ENCODE measurements around the gene VWA3B. TPM values are rescaled to one million over a fixed set of nuclear protein-coding genes. Genes with fewer than 3 reads are reported as not detected.

VWA3B gene
- polyA plus RNA-seq, 1 experiment: not detected

DNA sequence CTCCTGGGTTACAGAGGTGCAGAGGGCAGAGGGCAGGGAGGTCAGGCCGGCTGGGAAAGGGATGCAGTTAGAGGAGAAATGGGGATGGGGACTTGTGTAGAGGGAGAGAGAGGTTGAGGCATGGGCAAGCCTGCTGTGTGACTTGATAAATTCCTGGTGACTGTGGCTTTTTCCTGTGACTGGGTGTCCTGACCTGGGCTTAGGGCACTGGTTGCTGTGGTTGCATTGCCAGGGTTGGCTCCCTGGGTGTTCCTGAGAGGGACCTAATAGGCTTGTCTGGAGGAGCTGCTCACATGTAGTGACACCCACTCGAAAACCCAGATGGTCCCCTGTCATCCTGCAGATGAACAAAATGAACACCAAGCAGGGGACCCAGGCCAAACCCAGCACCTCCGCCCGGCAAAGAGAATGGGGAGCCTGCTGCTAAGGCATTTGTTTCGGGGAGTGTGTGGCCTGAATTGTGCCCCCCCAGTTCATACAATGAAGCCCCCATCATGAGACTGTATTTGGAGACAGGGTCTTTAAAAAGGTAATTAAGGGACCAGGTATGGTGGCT is 78.6 kb downstream of the VWA3B start:
- no peak for DNase-seq (ENCODE audit: low read depth, low spot score)
- TF ChIP-seq, protein P1, sequence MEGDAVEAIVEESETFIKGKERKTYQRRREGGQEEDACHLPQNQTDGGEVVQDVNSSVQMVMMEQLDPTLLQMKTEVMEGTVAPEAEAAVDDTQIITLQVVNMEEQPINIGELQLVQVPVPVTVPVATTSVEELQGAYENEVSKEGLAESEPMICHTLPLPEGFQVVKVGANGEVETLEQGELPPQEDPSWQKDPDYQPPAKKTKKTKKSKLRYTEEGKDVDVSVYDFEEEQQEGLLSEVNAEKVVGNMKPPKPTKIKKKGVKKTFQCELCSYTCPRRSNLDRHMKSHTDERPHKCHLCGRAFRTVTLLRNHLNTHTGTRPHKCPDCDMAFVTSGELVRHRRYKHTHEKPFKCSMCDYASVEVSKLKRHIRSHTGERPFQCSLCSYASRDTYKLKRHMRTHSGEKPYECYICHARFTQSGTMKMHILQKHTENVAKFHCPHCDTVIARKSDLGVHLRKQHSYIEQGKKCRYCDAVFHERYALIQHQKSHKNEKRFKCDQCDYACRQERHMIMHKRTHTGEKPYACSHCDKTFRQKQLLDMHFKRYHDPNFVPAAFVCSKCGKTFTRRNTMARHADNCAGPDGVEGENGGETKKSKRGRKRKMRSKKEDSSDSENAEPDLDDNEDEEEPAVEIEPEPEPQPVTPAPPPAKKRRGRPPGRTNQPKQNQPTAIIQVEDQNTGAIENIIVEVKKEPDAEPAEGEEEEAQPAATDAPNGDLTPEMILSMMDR (IDR thresholded peaks at IDR 0.05; ENCODE audit: low read depth, low read length): no peak
- Histone ChIP-seq H3K4me3 (ENCODE audit: low read depth, low read length) (no peak overlapping the region), H3K9me3 (ENCODE audit: control insufficient read depth, insufficient read depth, low read length) (no peaks in the 10 kb centered on the region), H3K27ac (ENCODE audit: low read depth, low read length) (no peak overlapping the region), H3K27me3 (ENCODE audit: control insufficient read depth, insufficient read depth, low read length) (no peaks in the 10 kb centered on the region)
- ChIA-PET POLR2A (no interaction called here), CTCF (no interaction called here)

DNA sequence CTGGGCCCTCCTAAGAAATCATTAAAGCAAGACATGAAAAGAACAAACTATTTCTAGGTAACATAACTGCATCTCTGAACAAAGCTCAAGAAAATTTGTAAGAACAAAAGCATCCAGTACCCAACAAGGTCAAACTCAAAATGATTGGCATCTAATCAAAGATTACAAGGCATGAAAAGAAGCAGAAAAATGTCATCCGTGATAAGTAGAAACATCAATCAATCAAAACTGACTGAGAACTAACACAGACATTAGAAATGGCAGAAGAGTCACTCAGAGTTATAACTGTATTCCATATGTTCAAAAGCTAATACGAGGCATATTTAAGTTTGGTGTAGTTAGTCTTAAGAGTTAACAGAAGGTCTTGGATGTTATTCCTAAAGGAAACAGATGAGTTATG is 80.9 kb downstream of the VWA3B start:
- ChIA-PET POLR2A (no interaction called here), CTCF (interaction anchor here (1.2 kb wide), 1 partner anchor 102 kb away, joined by 3 read pairs; no protein-coding TSS in a partner anchor)
- Histone ChIP-seq H3K27me3 (ENCODE audit: control insufficient read depth, insufficient read depth, low read length) (no peaks in the 10 kb centered on the region), H3K9me3 (ENCODE audit: control insufficient read depth, insufficient read depth, low read length) (no peaks in the 10 kb centered on the region), H3K4me3 (ENCODE audit: low read depth, low read length) (no peak overlapping the region), H3K27ac (ENCODE audit: low read depth, low read length) (no peak overlapping the region)
- no peak for DNase-seq (ENCODE audit: low read depth, low spot score)
- TF ChIP-seq, protein P1 (IDR thresholded peaks at IDR 0.05; ENCODE audit: low read depth, low read length): no peak

DNA sequence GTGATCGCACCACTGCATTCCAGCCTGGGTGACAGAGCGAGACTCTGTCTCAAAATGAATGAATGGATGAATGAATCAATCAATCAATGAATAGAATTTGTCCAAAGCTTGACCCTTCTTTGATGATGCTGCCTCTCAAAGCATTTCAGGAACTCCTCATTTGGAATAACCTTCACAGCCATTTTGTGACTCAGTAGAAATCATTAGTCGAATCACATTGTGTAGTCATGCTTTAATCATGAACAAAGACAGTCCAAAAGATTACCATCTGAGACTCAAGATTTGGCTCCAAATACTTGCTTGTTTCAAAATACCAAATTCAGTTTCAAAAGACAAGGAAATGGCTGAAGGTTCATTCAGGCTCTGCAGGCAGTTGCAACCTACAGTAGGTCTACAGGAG is 83.1 kb downstream of the VWA3B start:
- Histone ChIP-seq H3K4me3 (ENCODE audit: low read depth, low read length) (no peak overlapping the region), H3K27me3 (ENCODE audit: control insufficient read depth, insufficient read depth, low read length) (no peaks in the 10 kb centered on the region), H3K27ac (ENCODE audit: low read depth, low read length) (no peak overlapping the region), H3K9me3 (ENCODE audit: control insufficient read depth, insufficient read depth, low read length) (no peaks in the 10 kb centered on the region)
- ChIA-PET POLR2A (no interaction called here), CTCF (no interaction called here)
- TF ChIP-seq, protein P1 (IDR thresholded peaks at IDR 0.05; ENCODE audit: low read depth, low read length): no peak
- no peak for DNase-seq (ENCODE audit: low read depth, low spot score)

DNA sequence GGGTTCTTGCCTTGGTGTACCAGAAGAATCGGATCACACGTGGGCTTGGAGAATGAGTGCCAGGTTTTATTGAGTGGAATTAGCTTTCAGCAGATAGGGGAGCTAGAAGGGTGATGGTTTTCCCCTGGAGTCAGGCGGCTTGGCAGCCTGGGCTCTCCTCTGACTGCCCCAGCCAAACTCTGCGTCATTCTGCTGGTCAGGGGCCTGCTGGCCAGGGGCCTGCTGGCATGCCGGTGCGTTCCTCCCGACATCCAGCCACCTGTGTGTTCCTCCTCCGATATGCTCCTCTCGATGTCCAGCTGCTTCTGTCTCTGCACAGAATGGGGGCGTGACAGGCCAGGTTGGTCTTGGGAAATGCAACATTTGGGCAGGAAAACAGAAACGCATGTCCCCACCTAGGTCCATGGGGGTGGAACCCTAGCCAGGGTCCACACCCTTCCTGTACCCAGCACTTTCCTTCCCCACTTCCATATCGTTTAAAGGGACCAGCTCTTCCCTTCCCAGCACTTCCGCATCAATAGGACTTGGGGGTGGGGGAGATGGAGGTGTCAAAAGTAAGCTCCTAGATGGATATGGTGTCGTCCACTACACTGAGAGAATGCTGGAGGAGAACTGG is 85.3 kb downstream of the VWA3B start:
- DNase-seq (ENCODE audit: low read depth, low spot score): no peak
- H3K9me3 ChIP-seq (ENCODE audit: control insufficient read depth, insufficient read depth, low read length): no peaks in the 10 kb centered on the region
- no peak overlapping the region for H3K4me3 ChIP-seq (ENCODE audit: low read depth, low read length)
- ChIA-PET CTCF (no interaction called here), POLR2A (no interaction called here)
- H3K27ac ChIP-seq (ENCODE audit: low read depth, low read length): no peak overlapping the region
- TF ChIP-seq, protein P1 (IDR thresholded peaks at IDR 0.05; ENCODE audit: low read depth, low read length): no peak
- peaks cover 2% of the 10 kb centered on the region for H3K27me3 ChIP-seq (ENCODE audit: control insufficient read depth, insufficient read depth, low read length)

DNA sequence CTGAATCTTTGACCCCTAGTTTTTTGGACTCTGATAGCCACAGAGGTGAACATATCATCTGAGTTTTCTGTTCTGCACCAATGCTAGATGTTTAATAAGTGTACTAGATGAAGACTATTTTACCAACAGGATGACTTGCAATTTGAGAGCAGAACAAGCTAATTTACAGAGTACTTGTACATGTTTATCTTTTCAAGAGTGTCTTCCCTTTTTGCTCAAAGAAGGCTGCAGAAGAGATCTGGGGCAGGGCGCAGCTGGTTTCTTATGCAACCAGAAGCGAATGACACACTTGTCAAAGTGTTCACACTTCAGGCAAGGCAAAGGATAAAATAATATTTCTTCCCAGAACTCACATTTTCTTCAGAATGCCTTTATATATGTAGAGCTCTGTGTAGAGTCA is 86.0 kb downstream of the VWA3B start:
- Histone ChIP-seq H3K9me3 (ENCODE audit: control insufficient read depth, insufficient read depth, low read length) (no peaks in the 10 kb centered on the region), H3K27me3 (ENCODE audit: control insufficient read depth, insufficient read depth, low read length) (peaks cover 2% of the 10 kb centered on the region), H3K27ac (ENCODE audit: low read depth, low read length) (no peak overlapping the region), H3K4me3 (ENCODE audit: low read depth, low read length) (no peak overlapping the region)
- ChIA-PET CTCF (no interaction called here), POLR2A (no interaction called here)
- no peak for DNase-seq (ENCODE audit: low read depth, low spot score)
- TF ChIP-seq, protein P1 (IDR thresholded peaks at IDR 0.05; ENCODE audit: low read depth, low read length): no peak

Measured in AG04450 (cell line).